GM20000 (cell line): ENCODE results near the gene PID1.
"Not testable (repeated sequence)": the region's sequence is repeated elsewhere in the genome, so short reads cannot be mapped to it uniquely, and the experiment has no call there.

ENCODE experiments used
- DNase-seq: peaks from one replicate; pipeline ENCODE4 v3.0.0; 2012; ENCODE audit warnings: low spot score
- CTCF ChIP-seq: IDR thresholded peaks from 2 replicates; pipeline ENCODE4 v1.5.1; 2012; ENCODE audit warnings: mild to moderate bottlenecking, control low read depth; ENCODE audit errors: extremely low read depth, missing control alignments

Gene PID1

DNA sequence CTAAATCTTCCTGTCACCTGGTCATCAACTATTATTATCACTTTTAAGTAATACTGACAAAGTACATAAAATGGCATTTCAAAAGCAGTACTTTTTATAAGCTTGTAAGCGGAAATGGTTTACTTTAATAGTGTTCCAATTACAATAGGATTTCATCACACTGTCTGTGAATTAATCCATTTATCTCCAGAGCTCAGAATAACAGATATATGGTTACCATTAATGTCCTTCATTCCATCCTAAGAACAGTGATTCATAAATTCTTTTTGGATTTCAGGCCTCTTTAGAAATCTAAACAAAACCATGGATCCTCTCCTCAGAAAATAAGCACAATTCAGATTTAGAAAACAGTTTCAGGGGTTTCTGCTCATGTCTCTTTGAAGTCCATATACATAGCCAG, 68.4 kb downstream of the PID1 start:
- no peak for TF ChIP-seq CTCF
- DNase-seq: no peak

DNA sequence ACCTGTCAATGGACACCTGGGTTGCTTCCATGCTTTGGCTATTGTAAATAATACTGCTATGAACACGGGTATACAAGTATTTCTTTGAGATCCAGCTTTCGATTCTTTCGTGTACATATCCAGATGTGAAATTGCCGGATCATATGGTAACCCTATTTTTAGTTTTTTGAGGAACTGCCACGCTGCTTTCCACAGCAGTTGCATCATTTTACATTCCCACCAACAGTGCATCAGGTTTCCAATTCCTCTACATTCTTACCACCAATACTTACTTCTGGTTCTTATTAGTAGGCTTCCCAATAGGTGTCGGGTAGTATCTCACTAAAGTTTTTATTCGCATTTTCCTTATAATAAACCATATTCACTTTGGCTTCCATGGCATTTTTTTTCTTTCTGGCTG, 69.6 kb downstream of the PID1 start:
- DNase-seq: no peak
- no peak for TF ChIP-seq CTCF

- TF ChIP-seq CTCF: no peak
- no peak for DNase-seq
These were observed 71.8 kb downstream of the PID1 start for GRCh38 chr2:229199267-229199666.

- no peak for TF ChIP-seq CTCF
- DNase-seq: no peak
These were observed 74.6 kb downstream of the PID1 start for GRCh38 chr2:229196448-229196847.

- no peak for DNase-seq
- TF ChIP-seq CTCF: no peak
These were observed 75.6 kb downstream of the PID1 start for GRCh38 chr2:229195346-229195947.

DNA sequence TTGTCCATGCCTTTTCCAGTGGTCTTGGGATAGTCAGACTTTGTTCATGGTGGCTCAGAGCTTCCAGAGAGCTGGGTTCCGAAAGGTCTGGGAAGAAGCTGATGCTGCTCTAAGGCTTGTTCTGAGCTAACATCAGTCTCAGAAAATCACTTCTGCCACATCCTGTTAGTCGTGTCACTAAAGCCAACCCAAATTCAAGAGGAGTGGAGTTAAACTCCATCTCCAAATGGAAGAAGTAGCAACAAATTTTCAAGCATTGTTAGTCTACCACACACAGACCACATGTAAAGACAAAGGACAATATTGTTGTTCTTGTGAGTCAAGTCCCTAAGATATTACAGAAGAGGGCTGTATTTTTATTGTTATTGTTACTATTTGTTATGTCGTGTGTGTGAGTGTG, 77.8 kb downstream of the PID1 start:
- TF ChIP-seq CTCF: no peak
- no peak for DNase-seq

DNA sequence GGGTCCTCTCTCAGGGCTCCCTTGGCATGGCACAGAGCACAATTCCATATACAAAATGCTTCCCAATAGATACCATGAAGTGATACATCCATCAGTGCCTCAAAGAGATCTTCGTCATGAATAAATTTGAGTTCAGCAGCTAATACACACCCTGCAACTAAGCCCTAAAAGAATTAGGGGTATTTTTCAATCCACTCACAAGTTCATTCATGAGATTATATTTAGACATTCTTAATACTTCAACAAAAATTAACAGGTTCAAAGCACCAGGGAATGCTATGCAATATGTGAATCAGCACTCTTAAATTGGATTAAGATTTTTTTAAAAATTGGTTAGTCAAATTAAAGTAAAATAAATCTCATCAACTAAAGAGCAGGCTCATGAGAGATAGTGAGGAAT, 79.7 kb downstream of the PID1 start:
- no peak for TF ChIP-seq CTCF
- DNase-seq: no peak

- not testable (repeated sequence) for DNase-seq
These were observed 84.0 kb downstream of the PID1 start for GRCh38 chr2:229187123-229187522.
